DMS114 treated with DMSO at 0.1 percent for 48 hours (cell line): ENCODE measurements around the gene ARHGAP12.
A peak's percentile ranks its signal among the peaks of the same experiment; 100 is the strongest.

Experiments
- DNase-seq: peaks from one replicate; lab custom pipeline; 2025; ENCODE audit not compliant: unreplicated experiment; lab: John Stamatoyannopoulos, UW

Gene ARHGAP12

DNA sequence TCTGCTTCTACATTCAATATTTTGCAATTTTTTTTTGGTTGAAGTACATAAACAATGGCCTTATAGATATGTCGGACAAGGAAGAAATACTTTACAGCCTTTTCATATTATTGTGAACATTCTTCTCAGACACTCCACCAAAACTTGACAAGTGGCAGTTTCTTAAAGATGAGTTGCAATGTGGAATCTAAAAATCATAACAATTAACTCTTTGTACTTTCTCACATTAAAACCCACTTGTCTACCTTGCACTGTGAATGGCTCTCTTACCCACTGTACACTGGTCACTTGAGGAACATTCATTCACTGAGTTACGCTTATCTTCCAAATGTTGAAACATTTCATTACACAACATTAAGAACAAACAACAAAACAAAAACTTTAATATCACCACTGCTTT, 44.2 kb downstream of the ARHGAP12 start:
- DNase-seq, result no peak

DNA sequence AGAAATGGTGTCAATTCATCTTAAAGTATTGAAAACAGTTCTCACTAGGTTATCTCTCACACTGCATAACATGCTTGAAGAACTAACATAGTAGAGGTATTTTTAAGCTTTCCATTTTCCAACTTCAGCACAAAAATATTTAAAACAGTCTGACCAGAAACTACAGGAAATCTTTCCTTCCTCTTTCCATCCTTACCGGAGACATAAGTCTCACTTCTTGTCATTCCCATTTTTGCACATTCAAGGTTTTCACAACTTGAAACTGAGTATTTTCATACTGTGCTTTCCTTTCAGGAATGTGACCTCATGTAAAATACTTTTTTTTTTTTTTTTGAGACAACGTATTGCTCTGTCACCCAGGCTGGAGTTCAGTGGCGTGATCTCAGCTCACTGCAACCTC, 45.2 kb downstream of the ARHGAP12 start:
- no peak for DNase-seq

DNA sequence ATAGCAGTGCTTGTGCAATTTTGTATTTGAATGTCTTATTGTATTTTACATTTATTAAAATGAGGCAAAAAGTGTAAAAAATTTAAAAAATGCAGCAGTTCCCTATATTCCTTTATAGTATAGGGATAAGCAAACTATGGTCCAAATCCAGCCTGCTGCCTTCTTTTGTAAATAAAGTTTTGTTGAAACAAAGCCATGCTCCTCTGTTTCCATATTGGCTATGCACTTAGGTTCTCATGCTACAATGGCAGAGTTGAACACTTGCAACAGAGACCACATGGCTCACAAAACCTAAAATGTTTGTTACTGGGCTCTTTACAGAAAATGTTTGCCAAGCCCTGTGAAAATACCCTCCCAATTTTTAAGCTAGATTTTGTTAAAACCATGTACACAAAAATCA, 50.1 kb downstream of the ARHGAP12 start:
- DNase-seq, result no peak

DNA sequence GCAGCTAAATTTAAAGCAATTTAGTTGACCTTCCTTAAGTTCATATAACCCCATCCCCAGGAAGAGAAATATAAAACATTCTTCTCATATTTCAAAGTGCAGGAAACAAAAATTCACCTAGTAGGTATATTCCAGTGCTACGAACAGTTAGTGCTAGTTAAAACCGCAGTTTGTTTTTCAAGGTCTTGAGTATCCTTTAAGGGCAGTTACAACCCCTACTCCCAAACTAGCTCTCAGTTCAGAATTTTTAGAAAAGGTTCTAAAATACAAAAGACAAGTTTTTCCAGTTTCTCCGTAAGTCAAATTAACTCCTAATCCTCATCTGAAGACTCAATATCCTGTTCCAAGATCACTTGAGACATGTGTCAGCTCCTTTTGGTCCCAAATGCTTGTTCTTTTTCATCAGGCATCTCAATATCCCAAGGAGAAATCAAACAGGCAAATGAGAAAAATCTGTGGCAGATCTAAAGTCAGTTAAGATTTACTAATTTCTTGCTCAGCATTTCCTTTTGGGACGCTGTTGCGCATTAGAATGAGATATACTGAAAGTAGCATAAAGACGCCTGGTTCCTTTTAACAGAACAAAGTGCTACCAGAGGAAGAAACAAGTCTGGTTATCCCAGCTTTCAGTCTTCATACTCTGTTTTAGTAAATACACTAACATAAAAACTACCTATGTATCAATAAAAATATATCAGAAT, 51.8 kb downstream of the ARHGAP12 start:
- no peak for DNase-seq

DNA sequence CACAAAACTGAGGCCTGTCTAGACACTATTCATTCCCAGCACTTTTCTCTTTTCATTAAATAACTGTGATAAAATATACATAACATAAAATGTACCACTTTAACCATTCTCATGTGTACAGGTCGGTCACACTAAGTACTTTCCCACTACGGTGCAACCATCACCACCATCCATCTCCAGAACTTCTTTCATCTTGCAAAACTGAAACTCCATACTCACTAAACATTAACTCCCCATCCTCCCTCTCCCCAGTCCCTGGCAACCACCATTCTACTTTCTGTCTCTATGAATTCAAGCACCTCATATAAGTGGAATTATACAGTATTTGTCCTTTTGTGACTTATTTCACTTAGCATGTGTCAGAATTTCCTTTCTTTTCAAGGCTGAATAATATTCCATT, 53.0 kb downstream of the ARHGAP12 start:
- DNase-seq, result no peak

DNA sequence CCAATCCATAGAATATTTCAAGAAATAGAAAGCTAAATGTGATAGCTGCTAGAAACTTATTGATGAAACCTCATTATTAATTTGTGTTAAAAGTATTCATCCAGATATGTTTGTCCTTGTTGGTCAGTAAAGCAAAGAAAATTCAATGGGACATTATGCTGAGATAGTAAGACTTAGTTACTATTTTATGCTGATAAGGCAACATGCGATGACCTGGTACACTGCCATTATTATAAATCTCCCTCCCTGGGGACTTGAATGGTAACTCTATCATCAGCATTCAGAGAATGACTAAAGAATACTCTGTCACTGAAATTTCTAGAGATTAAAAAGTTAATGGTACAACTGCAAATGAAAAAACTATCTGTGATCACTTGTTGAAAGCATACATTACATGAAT, 54.9 kb downstream of the ARHGAP12 start:
- DNase-seq, result no peak

DNA sequence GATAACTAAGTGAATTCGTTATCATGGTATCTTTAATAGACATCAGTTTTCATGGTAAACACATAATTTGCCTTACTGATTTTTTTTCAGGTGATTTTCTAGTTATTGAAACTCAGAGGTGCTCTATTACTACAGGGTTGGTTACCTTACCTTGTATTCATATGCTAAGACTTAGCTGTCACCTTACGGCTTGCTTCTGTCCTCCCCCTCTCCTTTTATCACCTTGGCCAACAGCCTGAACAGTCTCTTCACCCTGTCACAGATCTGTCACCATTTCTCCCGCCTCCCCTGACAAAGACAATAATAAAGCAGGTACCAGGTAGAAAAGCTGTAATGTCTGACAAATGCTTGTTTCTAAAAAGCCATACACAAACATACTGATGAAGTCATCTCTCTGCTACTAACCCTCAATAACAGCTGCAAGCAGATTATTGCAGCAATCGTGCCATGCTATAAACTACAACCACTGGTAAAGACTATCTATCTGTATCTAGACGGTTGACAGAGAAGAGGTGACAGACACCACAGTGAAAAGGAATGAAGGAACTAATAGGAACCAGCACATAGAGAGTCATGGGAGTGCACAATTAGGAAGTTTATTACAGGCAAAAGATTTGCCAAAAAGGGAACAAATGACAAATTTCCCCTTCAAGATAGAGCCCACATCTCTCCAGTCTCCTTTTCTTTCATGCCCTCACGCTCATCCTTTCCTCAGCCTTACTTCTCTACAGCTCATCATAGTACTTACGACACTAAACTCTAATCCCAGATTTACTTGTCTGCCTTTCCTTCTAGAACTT, 57.2 kb downstream of the ARHGAP12 start:
- no peak for DNase-seq

DNA sequence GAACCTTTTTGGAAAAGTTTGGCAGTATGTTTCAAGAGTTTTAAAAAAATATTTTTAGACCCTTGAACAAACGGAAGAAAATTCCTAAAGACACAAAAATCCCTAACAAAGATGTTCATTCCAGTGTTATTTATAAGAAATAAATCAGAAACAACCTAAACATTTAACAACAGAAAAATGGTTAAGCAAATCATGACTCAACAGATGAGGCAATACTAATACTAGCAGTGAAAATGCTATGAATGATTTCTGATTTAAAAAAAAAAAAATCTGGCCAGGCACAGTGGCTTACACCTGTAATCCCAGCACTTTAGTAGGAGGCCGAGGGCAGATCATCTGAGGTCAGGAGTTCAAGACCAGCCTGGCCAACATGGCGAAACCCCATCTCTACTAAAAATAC, 61.0 kb downstream of the ARHGAP12 start:
- no peak for DNase-seq

DNA sequence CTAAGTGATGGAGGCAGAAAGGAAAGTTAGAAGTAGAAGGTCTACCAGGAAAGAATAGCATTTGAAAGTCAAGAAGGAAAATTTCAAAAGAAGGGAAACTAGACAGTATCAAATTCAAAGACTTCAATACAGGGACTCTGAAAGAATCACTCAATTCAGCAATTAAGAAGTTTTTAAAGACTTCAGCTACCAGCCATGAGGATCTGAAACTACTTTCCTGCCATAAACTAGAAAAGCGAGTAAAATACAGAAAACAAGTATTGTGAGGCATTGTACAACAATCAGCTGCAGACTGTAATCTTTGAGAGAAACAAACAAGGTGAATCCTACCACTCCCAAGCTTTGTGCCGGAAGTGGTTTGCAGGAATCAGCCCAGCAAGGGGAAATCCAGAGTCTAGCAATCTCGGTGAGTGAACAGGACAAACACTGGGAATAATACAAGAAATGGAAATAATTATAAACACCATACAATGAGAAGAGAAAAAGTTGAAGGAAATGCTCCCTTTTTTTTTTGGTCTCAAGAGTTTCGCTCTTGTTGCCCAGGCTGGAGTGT, 62.4 kb downstream of the ARHGAP12 start:
- DNase-seq, result no peak

DNA sequence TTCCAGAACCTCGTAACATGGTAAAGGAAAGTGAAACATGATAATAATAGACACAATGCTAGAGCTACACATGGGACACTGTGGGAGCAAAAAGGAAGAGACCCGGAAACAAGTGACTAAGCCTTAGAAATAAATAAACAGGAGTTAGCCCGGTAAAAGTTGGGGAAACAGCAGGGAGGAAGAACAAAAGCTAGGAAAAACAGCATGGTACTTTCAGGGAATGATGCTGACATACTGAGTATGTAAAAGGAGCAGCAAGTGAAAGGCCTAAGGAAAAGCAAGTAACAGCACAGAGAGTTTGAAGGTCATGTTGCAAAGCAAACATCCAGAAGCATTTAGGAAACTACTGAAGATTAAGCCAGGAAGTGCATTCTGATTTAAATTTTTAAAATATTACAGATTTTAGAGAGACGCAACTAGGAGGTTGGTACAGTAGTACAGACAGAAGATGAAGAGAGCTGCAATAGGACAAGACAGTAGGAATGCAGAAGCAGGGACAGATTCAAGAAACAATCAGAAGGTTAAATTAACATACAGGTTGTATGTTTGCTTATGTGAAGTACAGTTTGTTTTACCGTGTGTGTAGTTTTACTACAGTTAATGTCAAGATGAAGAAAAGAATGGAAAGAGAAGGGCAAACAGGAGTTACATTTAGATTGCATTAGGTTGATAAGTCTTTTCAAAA, 63.7 kb downstream of the ARHGAP12 start:
- DNase-seq, result no peak

DNA sequence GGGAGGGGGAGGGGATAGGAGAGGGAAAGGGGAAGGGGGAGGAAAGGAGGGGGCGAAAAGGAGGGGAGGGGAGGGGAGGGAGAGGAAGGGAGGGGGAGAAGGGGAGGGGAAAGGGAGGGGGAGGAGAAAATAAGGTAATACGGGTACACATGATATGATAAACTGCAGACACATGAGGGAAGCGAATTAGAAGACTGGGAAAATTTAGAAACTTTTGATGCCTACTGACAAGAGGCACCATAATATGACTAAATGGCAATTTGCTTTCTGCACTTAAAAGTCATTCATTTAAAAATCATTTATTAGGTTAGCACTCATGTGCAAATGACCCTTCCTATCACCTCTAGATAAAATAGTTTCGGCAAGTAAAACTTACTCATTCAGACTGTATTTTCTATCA, 73.6 kb downstream of the ARHGAP12 start:
- no peak for DNase-seq

DNA sequence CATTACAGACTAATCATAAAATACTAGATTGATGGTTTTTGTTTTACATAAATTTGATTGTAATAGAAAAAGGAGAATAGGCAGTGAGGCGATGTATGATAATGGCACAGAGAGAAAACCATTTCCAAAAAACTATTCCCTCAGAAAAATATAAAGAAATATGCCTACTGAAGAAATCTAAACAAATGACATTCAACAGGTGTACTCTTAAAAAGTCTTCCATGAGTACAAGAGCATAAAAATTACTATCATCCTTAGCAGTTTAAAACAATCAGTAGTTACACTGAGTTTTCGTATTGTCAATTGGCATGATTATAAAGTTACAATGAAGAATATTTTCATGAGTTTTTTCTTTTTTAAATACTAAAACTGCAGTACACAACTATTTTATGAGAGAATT, 75.0 kb downstream of the ARHGAP12 start:
- no peak for DNase-seq

DNA sequence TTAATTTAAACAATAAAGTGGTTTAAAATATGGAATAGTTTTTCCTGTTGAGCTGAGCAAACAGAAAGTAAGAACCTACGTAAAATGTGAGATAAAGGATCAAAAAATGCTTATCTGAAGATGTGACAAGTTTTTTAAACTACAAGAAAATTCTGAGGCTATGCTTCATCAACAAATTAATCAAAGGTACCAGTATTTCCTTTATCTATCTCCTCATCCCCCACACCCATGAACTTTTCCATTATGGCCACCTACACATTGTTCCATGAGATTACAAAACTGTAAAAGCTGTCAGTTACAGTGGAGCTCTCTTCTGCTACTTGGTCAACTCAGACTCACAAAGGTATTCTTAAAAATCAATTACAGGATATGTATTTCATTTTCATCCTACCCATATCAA, 77.4 kb downstream of the ARHGAP12 start:
- DNase-seq, result no peak

DNA sequence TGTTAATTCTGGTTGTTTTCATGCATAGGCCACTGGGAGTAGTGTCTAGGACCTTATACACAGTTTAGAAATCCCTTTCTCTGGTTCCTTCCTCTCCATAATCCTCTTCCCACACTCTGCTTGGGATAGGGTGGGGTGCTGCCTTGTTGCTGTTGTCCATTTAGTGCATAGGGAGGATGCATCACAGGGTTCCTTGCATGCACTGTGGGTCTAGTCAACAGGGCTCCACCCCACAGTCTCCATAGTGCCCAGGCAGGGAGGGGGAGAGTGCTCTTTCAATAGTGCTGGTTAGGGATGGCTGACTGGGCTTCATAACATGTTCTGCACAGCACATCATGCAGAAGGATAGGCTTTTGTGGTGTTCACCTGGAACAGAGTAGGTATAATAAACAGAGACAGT, 81.1 kb downstream of the ARHGAP12 start:
- DNase-seq, result no peak

DNA sequence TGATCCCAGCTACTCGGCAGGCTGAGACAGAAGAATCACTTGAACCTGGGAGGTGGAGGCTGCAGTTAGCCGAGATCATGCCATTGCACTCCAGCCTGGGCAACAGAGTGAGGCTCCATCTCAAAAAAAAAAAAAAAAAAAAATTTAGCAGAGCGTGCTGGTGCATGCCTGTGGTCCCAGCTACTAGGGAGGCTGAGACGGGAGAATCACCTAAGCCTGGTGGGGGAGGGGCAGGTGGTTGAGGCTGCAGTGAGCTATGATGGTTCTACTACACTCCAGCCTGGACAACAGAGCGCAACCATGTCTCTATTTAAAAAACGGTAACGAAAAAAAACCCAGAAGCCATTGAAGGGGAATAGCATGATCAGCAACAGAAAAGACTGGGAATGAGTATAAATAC, 89.9 kb downstream of the ARHGAP12 start:
- DNase-seq, result no peak

DNA sequence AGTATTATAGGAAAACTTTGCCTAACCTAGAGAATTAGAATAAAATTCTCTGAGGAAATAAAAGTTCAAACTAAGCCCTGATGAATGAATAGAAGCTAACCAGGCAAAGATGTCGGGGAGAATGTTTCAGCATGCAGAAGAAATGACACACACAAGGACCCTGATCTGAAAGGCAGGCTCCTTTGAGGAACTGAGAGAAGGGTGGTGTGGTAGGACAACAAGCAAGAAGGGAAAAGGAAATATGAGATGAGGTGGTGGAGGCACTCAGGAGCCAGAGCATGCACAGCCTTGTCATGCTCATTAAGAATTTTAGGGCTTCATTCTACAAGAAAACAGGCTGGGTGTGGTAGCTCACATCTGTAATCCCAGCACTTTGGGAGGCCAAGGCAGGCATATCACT, 90.6 kb downstream of the ARHGAP12 start:
- DNase-seq, result no peak

DNA sequence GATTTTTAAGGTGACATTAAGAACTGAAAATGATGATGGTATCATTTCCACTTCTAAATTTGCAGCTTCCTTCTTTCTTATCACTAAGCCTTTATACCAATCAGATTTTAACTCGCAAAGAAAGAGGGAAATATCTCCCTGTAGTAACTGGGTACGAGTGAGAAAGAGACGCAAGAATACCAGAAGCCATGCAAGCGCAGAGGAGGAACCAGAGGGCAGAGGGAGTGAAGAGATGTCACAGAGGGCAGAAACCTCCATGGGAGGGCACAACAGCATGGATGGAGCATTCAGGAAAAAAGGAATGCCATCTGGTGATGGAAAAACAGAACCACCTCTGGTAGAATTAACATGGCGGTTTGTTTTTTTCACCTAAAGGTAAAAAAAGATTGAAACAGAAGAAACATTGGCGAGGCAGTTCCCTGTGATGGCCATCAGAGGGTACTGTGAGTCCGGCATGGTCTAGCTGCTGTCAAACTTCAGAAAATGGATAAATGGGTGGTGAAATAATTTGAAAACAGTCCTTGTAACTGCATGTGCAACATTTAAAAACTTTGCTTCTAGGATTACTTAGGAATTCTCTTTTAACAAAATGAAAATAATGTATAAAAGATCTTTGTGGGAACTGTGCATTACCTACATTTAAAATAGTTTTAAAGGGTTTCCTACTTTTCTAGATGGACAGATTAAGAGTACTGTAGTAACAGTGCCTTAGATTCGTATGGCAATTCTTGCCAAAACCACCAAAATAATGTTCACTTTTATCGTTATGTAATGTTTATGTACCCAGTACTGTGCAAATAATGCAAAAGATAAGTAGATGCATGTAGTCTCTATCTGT, 91.8 kb downstream of the ARHGAP12 start:
- DNase-seq, result peak; percentile 24

DNA sequence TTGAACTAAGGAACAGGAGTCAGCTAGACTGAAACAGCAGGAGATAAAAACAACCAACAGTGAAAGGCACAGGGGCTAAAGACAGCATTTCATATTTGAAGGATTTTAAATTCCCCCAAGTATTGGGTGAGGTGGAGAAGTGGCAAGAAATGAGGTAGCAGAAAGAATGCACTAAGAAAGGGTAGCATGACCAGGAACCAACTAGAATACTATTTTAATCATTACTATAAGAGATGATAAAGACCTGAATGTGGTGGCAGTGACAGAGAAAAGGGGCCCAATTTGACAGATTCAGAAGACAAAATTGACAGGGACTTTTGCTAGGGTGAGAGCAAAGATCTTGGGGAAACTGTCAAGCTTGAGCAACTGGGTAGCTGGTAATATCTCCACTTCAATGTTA, 94.9 kb downstream of the ARHGAP12 start:
- no peak for DNase-seq

DNA sequence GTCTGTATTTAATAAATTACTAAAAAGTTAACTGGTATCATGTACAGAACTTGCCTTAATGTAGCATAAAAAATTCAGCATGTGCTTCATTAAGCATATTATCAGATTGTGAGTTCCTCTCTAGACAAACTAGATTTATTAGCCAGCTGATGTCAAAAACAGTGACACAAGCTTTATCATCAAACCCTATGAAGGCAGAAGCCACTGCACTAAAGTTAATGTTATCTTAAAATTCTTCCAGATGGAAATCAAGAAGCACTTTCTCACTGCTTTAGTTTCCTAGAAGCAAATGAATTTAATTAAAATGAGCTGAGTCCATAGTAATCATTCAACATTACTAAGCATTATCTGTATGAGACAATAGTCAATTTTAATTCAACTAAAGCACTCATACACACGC, 96.4 kb downstream of the ARHGAP12 start:
- DNase-seq, result no peak

DNA sequence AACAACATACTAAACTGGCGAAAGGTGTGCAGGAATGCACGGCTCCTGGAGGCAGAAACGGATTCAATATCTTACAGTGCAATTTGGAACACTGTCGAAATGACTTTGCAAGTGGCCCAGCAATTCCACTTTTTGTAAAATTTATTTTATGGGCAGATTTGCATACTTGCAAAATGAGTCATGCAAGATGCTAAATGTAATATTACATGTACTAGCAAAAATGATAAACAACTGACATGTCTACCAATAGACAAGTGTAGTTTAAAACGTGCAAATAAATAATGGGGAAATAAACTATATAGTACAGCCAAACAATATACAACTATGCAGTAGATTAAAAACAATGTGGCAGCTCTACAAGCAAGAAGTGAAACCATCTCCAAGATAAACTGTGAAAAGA, 97.7 kb downstream of the ARHGAP12 start:
- no peak for DNase-seq

DNA sequence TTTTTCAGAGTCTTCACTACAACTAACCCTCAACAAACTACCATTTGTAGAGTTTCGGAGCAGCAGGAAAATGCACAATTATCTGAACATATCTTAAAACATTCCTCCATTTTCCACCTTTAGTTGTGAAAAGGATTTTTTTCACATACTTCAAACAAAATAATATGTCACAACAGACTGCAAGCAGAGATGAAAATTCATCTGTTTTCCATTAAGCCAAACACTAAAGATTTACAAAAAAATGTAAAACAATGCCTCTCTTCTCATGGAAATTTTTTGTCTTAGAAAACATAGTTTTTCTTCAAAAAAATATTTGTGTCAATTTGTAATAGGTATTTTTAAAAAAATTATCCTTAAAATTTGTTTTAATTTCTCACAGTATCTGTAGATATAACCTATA, 98.9 kb downstream of the ARHGAP12 start:
- DNase-seq, result no peak
